Glomerular endothelial cell (primary cell): Measurements from ENCODE around the gene S100A9. TPM values are rescaled to one million over a fixed set of nuclear protein-coding genes. Genes with fewer than 3 reads are reported as not detected.
"Not testable (repeated sequence)": the region's sequence is repeated elsewhere in the genome, so short reads cannot be mapped to it uniquely, and the experiment has no call there.

Source experiments
- DNase-seq: peaks from one replicate; pipeline ENCODE4 v3.0.0-alpha.2; 2011; ENCODE audit warnings: low read depth, low spot score; ENCODE audit errors: extremely low read depth
- total RNA-seq: library from RNA; depleted of rRNA; stranded (reverse); fragments of >200 nt; gene quantifications from 2 replicates; pipeline ENCODE4 v1.2.3, GENCODE V29; 2015

Gene S100A9
- total RNA-seq, 1 donor from 2014 or later, result not detected

GRCh38 chr1:153403421-153404085, 45.9 kb downstream of the S100A9 start:
- DNase-seq, result no peak

GRCh38 chr1:153404086-153404635, 46.5 kb downstream of the S100A9 start:
- DNase-seq, result no peak

GRCh38 chr1:153404768-153405167, 47.1 kb downstream of the S100A9 start:
- no peak for DNase-seq

- DNase-seq, result not testable (repeated sequence)
Measured at GRCh38 chr1:153405825-153406599, 48.4 kb downstream of the S100A9 start.

GRCh38 chr1:153407274-153407673, 49.6 kb downstream of the S100A9 start:
- not testable (repeated sequence) for DNase-seq

Other genes with a start within 250 kb of the S100A9 start
- not detected in 2 replicates for gene SPRR2F, start 244.3 kb upstream of the S100A9 start, total RNA-seq
- not detected in 2 replicates for gene SPRR2G, start 207.0 kb upstream of the S100A9 start, total RNA-seq
- gene LELP1, start 154.4 kb upstream of the S100A9 start, total RNA-seq, result not detected in 2 replicates
- not detected in 2 replicates for gene PRR9, start 140.3 kb upstream of the S100A9 start, total RNA-seq
- not detected in 2 replicates for gene LORICRIN, start 98.2 kb upstream of the S100A9 start, total RNA-seq
- gene PGLYRP3, start 44.9 kb upstream of the S100A9 start, total RNA-seq, result not detected in 2 replicates
- not detected in 2 replicates for gene PGLYRP4, start 9.0 kb upstream of the S100A9 start, total RNA-seq
- not detected in 2 replicates for gene S100A12, start 17.8 kb downstream of the S100A9 start, total RNA-seq
- not detected in 2 replicates for gene S100A8, start 33.2 kb downstream of the S100A9 start, total RNA-seq
- not detected in 2 replicates for gene S100A7A, start 58.7 kb downstream of the S100A9 start, total RNA-seq
- gene S100A7, start 102.8 kb downstream of the S100A9 start, total RNA-seq, result not detected in 2 replicates
- gene S100A6, start 178.1 kb downstream of the S100A9 start, total RNA-seq, result 581 and 1,075 TPM in 2 replicates
- not detected in 2 replicates for gene S100A5, start 183.1 kb downstream of the S100A9 start, total RNA-seq
- gene S100A4, start 188.0 kb downstream of the S100A9 start, total RNA-seq, result 7.1 and 17.2 TPM in 2 replicates
- 6.8 and 6.9 TPM in 2 replicates for gene S100A3, start 191.4 kb downstream of the S100A9 start, total RNA-seq
- gene S100A2, start 208.0 kb downstream of the S100A9 start, total RNA-seq, result 3.9 and 9.4 TPM in 2 replicates